Fibroblast of skin of scalp (primary cell): ENCODE results near the gene GPRC5B.
A peak's percentile ranks its signal among the peaks of the same experiment; 100 is the strongest.

Experiments
- DNase-seq: peaks from one replicate; pipeline ENCODE4 v3.0.0-alpha.2; 2013

Gene GPRC5B

DNA sequence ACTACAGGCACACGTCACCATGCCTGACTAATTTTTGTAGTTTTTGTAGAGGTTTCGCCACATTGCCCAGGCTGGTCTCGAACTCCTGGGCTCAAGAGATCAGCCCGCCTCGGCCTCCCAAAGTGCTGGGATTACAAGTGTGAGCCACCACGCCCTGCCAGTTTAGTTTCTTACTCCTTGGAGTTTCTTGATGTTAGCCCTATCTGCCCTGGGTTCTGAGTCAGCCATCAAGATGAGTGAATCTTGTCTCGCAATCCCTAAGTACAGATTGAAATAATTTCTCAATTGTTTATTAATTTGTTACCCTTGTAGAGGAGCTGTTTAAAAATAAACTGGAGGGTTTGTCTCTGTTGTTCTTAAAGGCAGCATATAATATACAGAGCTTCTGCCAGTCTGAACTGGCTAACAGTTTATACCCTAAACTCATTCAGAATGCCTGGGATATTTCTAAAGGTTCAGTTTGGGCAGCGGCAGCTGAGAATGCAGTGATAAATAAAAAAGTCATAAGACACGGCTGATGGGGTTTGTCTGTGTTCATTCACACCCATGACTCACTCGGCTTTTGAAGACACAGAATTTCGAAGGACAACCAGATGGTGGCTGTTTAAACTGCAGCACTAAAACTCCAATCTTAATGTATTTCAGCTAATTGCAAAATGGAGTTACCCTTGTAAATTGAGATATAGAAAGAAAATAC lies 39.6 kb downstream of the GPRC5B start:
- DNase-seq: peak; percentile 51

DNA sequence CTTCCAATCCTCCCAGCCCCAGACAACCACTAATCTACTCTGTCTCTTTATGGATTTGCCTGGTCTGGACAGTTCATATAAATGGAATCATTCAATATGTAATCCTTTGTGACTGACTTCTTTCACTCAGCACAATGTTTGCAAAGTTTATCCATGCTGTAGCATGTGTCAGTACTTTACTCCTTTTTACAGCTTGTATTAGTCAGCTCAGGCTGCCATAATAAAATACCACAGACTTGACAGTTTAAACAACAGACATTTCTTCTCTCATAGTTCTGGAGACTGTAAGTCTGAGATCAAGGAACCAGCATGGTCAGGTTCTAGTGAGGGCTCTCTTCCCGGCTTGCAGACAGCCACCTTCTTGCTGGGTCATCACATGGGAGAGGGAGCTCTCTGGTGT lies 41.3 kb downstream of the GPRC5B start:
- no peak for DNase-seq

DNA sequence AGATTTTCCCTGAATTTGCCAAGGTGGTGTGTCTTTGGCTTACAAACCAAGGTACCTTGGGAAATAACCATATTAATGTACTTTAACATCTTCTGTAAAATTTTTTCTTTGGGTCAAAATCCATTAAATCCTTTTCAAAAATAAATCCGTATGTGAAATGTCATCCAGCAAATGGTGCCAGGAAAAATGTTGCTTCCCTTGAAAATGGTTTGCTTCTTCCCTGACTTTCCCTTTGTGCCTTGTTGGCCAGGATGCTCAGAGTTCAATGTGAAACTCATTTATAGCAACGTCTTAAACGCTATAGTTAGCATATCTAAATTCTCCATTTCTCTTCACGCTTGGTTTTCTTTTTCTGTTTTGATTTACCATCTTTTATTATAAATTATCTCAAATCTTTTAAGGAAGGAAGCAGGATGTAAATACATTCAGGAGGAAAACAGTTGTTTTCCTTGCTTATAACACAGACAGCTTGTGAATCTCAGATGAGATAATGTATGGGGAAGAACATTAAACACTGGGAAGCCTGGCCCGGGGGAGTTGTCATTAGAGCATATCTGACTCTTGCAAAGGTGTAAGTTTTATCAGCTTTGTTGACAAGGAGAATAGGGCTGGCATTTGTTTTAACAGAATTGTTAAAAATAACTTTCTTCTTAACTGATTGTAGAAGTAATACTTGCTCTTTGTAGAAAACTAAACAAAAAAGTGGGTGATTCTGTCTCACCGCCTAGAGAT lies 42.1 kb downstream of the GPRC5B start:
- DNase-seq: no peak

DNA sequence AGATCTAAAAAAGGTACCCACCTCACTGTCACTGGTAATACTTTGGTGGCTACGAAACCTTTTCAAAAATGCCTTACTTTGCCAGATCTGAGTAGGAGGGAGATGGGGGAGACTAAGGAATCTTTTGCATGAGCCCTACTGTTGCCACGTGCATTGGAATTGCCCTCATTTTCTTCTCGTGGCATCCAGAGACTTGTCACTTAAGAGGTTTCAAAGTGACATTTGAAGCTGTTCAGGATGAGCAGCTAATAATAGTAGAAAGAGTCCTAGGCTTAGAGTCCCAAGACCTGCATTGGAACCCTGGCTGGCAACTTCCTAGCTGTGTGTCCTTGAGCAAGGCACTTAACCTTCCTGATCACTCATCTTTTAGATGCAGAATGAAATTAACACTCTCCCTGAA lies 43.5 kb downstream of the GPRC5B start:
- no peak for DNase-seq

DNA sequence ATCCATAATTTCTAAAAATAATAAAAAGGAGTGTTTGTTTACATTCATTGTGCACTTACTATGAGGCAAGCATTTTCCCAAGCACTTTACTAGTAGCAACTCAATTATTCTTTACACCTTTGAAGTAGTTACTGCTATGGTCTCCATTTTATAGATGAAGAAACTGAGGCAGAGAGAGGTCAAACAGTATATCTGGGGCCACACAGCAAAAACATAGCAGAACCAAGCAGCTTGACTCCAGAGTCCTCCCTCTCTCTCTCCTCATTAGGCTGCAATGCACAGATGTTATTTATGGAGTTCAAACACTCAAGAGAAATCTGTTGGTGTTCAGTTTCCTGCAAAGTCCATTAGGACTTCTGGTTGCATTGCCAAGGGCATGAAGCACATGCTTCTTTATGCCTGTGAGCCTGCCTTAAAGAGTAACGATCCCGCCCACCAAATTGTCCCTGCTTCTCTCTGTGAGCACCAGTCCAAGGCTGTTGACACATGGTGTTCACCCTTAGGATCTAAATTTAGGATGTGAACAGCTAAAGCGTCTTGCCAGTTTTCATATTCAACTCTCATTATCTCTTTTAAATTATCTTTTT lies 44.0 kb downstream of the GPRC5B start:
- DNase-seq: no peak

DNA sequence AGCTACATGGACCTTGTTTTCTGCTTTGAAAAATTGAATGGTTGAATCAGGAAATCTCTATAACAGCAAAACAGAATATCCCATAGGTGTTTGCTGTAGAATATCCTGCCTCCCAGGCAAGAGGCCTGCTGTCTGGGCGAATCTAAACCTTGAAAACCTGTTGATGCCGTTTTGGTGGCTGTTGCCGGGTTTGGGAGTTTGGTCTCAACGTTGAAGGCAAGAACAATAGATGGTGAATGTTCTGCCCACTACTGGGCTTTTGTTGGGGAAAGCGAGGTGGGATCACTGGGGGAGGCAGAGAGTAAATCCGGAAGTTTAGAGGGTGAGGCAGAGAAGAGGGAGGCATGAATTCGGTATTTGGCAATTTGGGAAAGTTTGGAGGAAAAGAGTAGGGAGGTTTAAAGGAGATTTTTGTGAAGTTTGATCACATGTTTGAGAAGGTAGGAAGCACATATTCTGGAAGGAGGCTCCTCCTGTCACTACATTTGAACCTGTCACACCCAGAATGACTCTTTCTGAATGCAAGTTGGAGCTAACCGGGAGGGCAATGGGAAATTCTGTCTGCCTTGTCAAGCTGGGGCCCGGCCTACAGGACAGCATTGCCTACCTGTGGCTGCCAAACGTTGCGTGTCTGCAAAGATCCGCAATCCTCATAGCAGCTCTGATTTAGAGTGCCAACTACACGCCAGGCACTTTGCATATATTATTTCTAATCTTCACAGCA lies 46.5 kb downstream of the GPRC5B start:
- DNase-seq: no peak

DNA sequence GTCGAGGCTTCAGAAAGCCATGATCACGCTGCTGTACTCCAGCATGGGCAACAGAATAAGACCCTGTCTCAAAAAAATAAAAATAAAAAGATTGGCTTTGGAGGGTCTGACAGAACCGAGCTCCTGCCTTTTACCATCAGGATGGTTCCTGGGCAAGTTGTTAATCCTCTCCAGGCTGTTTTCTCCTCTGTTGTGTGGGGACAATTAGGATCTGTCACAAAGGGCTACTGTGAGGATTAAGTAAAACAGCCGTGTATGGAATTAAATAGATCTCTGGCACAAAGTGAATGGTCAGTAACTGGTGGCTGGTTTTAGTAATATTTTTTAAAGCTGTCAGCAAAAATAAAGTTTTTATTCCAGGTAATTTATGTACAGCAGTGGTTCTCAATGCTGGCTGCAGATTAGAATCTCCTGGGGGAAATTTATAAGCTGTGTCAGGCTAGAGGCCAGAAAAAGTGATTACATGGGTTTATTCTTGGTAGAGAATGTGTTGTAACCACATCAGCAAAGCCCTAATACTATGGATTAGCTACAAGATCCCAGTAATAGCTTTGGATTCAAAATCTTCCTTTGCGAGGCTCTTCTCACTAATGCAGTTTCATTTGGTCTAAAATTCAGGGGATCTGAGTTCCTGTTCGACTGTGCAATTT lies 47.2 kb downstream of the GPRC5B start:
- no peak for DNase-seq

DNA sequence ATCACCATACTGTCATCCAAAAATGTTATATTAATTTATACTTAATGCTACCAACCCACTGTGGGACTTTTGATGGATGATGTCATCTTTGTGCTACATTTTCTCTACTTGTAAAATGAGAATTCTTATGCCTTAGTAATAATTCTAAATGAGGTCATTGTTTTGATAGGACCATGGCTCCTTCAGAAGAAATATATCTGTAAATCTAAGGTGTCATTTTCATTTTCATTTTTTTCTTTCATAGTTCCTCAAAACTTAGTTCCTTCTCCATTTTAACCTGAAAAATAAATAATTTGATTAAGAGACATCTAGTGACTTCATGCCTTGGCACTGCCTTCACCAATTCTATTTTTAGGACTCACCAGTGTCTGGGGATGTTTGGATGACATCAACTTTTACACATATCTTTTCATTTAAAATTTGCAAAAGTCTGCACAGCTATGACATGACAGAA lies 48.7 kb downstream of the GPRC5B start:
- DNase-seq: peak; percentile 52

DNA sequence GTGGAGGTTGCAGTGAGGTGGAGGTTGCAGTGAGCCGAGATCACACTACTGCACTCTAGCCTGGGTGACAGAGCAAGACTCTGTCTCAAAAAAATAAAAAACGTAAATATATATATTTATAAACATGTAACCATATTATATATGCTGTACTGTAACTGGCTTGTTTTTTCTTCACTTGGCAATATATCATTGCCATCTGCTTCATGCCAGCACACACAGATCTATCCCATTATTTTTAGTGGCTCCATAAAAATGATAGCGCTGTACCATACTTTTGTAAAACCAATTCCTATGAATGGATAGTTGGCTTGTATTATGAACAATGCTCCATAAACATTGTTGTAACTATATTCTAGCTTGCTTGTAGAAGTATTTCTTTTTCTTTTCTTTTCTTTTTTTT lies 49.5 kb downstream of the GPRC5B start:
- no peak for DNase-seq

DNA sequence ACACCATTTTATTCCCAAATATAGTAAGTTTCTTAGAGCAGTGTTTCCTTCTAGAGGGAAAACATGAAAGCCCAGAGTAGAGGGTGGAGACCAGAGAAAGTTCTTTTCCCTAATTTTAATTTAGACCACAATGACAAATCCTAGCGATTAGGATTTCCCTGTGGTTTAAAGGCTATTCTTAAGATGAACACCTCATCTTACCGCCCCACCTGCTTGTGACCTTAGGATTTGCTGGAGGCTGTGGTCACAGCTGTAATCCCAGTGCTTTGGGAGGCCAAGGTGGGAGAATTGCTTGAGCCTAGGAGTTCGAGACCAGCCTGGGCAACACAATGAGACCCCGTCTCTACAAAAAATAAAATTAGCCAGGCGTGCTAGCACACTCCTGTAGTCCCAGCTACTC lies 51.1 kb downstream of the GPRC5B start:
- DNase-seq: no peak

DNA sequence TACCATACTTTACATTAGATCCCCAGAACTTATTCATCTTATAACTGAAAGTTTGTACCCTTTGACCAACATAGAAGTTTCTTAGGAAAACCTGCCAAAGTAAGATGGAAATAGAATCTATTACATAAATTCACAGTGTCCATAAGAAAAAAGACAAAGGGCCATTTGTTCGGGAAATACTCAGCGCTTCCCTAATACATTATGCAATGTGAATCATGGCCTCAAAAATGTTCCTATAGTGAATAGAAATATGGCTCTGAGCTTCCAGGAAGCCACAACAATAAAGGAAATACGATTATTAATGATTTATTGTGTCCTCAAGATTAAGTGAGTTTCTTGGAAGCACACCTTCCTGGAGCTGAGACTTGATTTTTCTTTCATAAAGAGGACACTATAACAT lies 51.5 kb downstream of the GPRC5B start:
- DNase-seq: no peak

DNA sequence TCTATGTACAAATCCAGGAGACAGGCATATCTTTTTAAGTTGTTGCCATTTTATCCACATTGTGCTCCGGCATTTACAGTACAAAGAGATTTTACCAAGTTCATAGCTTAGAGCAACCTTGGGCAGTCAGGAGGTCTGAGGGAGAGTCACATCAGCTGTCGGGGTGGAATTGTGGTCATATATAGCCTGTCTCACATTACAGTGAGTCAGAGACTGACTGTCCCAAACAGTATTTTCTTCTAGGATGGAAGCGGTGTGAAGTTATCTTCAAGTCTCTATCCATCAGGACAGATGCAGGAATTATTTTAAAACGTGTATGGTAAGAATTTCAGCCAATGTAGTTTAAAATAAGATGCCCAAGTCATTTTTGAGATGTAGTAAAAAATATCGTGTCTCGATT lies 53.0 kb downstream of the GPRC5B start:
- peak; percentile 61 for DNase-seq

DNA sequence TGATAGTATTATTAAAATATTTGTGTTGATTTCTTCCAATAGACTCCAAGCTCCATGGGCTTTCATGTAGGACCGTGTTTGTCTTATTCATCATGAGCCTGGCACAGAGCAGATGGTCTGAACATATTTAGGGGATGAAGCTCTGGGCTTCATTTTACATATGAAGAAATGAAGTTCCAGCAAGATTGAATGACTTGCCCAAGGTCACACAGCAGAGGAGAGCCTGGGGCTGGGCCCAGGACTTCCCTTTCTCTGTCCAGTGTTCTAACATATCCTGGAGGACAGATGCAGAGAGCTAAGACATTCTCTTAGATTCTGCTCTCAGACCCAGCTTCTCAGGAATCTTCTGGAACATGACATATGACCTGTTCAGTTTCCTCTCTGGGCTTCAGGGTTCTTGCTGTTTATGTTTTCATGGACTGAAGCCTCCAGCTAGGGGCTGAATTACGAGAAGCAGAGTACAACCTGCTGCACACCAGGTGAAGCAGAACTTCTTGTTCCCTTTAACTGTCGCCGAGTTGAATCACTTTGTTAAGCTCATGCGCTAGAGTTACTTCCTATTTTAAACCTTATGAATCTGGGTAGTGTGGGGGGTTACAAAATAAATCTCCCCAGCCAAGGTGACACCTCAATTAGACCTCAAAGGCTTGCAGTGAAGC lies 53.6 kb downstream of the GPRC5B start:
- DNase-seq: no peak

DNA sequence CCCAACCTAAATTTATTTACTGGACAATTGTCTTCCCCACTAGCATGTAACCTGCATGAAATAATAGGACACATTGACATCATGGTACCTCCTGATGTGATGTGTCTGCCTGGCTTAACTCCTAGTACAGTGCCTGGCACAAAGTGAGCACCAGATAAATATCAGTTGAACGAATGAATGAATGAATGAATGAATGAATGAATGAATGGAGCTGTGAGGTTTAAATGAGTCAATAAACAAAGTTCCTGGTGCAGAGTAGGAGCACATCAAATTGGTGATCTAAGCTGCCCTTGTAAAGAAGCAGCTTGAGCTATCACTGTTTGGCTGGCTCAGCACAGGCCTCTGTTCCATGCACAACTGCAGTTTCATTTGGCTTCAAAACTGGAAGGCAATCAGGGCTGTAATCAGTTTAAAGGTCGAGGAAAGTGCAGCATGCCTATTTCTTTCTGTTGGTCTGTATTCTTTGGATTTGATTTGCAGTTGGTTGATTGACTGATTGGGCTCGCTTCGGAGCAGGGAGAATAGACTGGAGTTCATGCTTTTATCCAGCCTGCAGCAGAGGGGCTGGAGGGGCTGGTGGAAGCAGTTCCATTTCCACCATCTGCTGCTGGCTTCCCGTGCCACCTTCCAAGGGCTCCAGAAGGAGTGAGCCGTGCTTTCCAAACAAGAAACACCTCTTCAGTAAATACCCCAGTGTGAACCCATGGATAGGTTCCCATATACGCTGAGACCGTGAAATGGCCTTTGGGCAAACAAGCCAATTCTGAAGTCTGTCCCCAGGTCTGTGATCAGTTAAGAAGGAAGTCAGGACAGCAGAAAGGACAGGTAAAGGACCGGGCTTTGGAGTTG lies 54.6 kb downstream of the GPRC5B start:
- DNase-seq: no peak

DNA sequence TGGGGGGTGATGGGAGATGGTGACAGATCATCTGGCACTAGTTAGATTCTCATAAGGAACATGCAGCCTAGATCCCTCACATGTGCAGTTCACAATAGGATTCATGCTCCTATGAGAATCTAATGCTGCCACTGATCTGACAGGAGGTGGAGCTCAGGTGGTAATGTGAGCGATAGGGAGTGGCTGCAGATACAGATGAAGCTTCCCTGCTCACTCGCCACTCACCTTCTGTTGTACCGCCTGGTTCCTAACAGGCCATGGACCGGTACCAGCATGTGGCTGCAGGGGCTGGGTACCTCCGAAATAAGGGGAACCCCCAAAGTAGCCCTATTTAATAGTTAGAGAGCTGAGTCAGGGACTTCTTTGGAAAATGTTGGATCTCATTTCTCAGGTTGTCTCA lies 60.4 kb downstream of the GPRC5B start:
- no peak for DNase-seq

DNA sequence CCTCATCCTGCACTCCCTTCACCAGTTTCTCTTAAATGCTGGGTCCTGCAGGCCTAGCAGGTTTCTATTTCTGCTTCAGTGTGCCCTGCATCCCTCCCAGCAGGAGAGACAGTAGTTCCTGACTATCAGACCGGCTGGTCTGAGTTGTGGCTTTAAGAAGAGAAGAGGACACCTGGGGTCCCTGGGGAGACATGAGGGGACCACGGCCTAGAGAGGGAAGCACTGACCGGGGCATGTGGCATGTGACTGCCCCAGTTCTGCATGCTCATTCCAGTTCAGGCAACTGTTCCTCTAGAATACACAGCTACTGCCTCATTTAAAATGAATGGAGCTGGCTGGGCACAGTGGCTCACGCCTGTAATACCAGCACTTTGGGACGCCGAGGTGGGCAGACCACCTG lies 61.3 kb downstream of the GPRC5B start:
- DNase-seq: no peak

DNA sequence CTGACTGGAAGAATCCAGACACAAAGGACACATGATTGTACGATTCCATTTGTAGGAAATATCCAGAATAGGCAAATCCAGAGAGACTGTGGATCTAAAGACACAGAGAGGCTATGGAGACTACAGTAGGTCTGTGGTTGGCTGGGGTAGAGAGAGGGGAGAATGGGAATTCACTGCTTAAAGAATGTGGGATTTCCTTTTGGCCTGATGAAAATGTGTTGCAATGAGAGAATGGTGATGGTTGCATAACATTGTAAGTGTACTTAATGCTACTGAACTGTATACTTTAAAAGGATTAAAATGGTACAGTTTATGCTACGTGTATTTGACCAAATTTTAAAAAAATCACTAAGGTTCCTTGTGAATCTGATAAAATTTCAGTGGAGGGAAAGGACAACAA lies 62.1 kb downstream of the GPRC5B start:
- peak; percentile 37 for DNase-seq

DNA sequence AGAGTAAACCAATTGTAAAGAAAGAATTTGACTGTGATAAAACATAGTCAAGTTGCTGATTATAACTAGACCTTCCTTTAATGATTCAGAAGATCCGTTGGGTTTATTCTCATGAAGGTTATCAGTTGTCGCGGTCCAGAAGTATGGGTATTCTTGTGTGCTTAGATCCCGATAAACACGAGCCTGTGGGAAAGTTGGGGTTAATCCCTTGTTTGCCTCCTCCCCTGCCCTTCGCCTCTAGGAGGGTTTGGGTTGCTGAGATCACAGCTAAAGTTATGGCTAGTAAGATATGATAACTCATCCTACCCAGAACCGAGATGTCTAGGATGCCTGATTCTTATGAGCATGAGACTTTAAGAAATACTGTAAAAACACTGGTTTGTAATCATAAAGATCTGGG lies 66.8 kb downstream of the GPRC5B start:
- DNase-seq: no peak

DNA sequence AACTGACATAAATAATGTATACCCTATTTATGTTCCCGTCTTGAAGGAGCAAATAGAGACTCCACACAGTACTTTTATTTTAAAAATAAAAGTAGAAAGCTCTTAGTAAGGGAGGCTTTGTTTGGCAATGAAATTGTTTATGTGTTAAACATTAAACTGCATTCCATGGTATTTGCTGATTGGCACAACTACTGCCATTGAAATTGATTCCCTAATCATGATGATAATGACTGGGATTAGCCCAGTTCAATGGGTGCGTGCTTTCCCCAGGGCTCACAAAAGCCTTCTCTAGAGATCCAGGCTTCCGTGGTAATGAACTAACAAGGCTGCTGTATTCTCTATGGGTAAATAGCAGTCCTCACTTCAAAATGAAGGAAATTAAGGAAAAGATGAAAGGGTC lies 67.5 kb downstream of the GPRC5B start:
- no peak for DNase-seq

DNA sequence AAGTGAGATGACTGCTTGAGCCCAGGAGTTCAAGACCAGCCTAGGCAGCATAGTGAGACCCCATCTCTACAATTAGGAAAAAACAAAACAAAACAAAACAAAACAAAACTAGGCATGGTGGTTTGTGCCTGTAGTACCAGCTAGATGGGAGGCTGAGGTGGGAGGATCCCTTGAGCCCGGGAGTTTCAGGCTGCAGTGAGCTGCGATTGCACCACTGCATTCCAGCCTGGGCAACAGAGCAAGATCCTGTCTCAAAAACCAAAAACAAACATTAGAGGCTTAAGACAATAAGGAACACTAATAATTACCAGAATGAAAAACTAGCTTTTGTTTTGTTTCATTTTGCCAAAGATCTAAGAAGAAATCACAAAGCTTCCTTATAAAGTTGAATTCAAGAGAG lies 69.2 kb downstream of the GPRC5B start:
- no peak for DNase-seq

DNA sequence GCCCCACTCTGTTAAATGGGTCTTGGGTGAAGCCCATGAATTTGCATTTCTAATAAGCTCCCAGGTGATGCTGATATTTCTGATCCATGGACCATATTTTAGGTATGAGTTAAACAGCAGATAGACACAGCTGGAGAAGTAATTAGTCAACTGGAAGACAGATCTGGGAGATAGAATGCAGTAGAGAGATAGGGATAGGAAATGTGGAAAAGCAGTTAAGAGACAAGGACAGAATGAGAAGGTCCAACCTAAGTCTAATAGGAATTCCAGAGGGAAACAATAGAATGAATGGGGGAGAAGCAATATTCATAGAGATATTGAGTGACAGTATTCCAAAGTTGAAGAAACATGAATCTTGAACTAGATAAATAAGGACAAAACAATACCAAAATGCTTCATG lies 71.7 kb downstream of the GPRC5B start:
- no peak for DNase-seq
